NCI-H345 treated with DMSO at 0.1 percent for 48 hours (cell line): ENCODE measurements around the gene CYP2J2.
"Not testable (repeated sequence)": the region's sequence is repeated elsewhere in the genome, so short reads cannot be mapped to it uniquely, and the experiment has no call there.

ENCODE experiments used
- DNase-seq: peaks from one replicate; lab custom pipeline; 2025; ENCODE audit not compliant: unreplicated experiment; lab: John Stamatoyannopoulos, UW

CYP2J2 gene

GRCh38 chr1:59871746-59872145 lies 54.8 kb downstream of the CYP2J2 start:
- no peak for DNase-seq

- no peak for DNase-seq
Observed at GRCh38 chr1:59866462-59866861, 60.1 kb downstream of the CYP2J2 start.

DNA sequence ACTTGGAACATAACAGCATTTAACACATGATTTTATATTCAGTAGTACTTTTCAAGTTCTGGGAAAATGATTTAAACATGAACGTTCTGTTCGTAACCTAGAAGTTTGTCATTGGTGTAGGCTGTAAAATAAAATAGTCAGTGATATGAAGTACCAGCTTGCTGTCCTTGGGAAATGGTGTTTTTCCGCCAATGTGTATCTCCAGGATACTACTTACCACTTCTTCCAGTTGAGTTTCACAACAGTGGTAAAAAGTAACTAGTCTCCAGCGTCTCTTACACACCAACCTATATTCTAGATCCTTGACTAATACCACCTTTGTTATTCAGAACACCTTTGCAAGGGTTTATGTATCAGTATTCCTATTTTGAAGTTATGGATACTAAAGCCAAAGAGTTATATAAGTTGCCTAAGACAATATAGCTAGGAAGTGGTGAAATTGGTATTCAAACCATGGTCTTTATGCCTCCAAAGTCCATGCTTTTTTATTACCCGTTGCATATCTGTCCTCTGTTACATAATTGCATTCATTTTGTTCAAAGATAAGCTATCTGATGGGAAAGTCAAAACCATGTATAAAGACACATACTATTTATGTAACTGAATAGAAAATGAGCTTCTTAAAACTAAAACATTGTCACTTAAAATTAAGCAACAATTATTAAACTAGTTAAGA lies 68.8 kb downstream of the CYP2J2 start:
- no peak for DNase-seq

GRCh38 chr1:59856725-59857338 lies 69.7 kb downstream of the CYP2J2 start:
- DNase-seq = no peak

- not testable (repeated sequence) for DNase-seq
Observed at GRCh38 chr1:59855297-59855696, 71.3 kb downstream of the CYP2J2 start.

- no peak for DNase-seq
Observed at GRCh38 chr1:59852117-59852516, 74.5 kb downstream of the CYP2J2 start.

- no peak for DNase-seq
Observed at GRCh38 chr1:59846895-59847282, 79.7 kb downstream of the CYP2J2 start.

GRCh38 chr1:59846209-59846894 lies 80.2 kb downstream of the CYP2J2 start:
- no peak for DNase-seq

DNA sequence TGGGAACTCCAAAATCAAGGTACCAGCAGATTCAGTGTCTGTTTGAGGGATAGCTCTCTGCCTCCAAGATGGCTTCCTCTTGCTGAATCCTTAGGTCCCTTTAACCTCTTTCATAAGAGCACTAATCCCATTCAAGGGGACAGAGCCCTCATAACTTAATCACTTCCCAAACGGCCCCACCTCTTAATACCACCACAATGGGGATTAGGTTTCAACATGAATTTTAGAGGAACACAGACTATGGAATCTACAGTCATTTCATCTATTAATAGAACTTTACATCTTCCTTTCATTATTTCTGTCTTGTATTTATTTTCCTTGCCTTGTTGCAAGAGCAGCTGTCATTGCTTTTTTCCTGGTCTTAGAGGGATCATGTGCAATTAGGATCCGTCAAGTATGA lies 81.5 kb downstream of the CYP2J2 start:
- no peak for DNase-seq
